Measurements from ENCODE around the gene UCP3. TPM values are rescaled to one million over a fixed set of nuclear protein-coding genes. Genes with fewer than 3 reads are reported as not detected.

UCP3 gene
- total RNA-seq, 1 experiment from 2014 or later, result 1.3 TPM

- peak within 1 kb of the TSS; percentile 66 for H3K9ac ChIP-seq (ENCODE audit: low read length)
- intact Hi-C loops (cut with micrococcal nuclease), result loop anchor here (5.0 kb wide), 1 partner anchor 190 kb away; the partner anchor contains the start of genes C2CD3 and PPME1
Observed at GRCh38 chr11:73982595-73982989, 26.3 kb downstream of the UCP3 start, which contains the start of gene UCP2. Gene UCP2, minus strand, starts transcription at chr11:73982843. Its CDS starts 4,465 bp downstream, at chr11:73978378.

GRCh38 chr11:73981051-73981805 lies 27.7 kb downstream of the UCP3 start:
- peak overlapping the region; percentile 91 for H3K4me2 ChIP-seq (ENCODE audit: low read length)
- ChIA-PET RAD21 (ENCODE audit: low non-redundant PET in 1 of 2, low total read pairs in 2 of 2, uncharacterized antibody in 2 of 2, unreplicated experiment in 2 of 2) (no interaction called here), POLR2A (interaction anchor here (0.6 kb wide), 1 partner anchor 17 kb away, joined by 3 read pairs; no protein-coding TSS in a partner anchor), CTCF (interaction anchor here (1.4 kb wide), 1 partner anchor 274 kb away, joined by 3 read pairs; no protein-coding TSS in a partner anchor)
- intact Hi-C loops (cut with micrococcal nuclease), result loop anchor here (5.0 kb wide), 1 partner anchor 191 kb away; the partner anchor contains the start of genes C2CD3 and PPME1
- H4K20me1 ChIP-seq (ENCODE audit: insufficient read depth), result no peaks in the 10 kb centered on the region
- peak overlapping the region; percentile 66 for H3K9ac ChIP-seq (ENCODE audit: low read length)
- H3K79me2 ChIP-seq (ENCODE audit: insufficient read depth, low read length), result 0 out of 2 replicates have a peak, but pooled peaks cover 3% of the 10 kb centered on the region
- H3K9me3 ChIP-seq (ENCODE audit: control insufficient read depth in 1 of 2, insufficient read depth in 1 of 2, low read depth in 1 of 2, low read length in 2 of 2), result no peaks in the 10 kb centered on the region
- H3K4me3 ChIP-seq (replicated peaks in 1 of 2; ENCODE audit: low read depth in 1 of 2, low read length in 2 of 2), result peak overlapping the region; percentile 57 to 66; a peak in 3 of 4 replicates
- no peak overlapping the region for H3K27ac ChIP-seq (ENCODE audit: low read depth, low read length)
- no peak for DNase-seq (ENCODE audit: low read depth, low spot score)
- no peaks in the 10 kb centered on the region for H3K27me3 ChIP-seq (ENCODE audit: insufficient read depth, low read length)
- no peak for ATAC-seq
- BruUV-seq (replicated peaks), result no TSS peak
- TF ChIP-seq REST (IDR thresholded peaks at IDR 0.05; ENCODE audit: low read depth), result no peak
- no peak for TF ChIP-seq YY1 (IDR thresholded peaks at IDR 0.05; ENCODE audit: extremely low read depth, insufficient replicate concordance, low read depth, low read length)
- TF ChIP-seq MAX (IDR thresholded peaks at IDR 0.05), result no peak
- TF ChIP-seq ZFX (IDR thresholded peaks at IDR 0.05), result no peak
- no peak for TF ChIP-seq ZNF274 (IDR thresholded peaks at IDR 0.05; ENCODE audit: low read depth, low read length)
- TF ChIP-seq FOSL1 (IDR thresholded peaks at IDR 0.05; ENCODE audit: low read depth), result no peak
- no peak for TF ChIP-seq POLR2A (IDR thresholded peaks at IDR 0.05; ENCODE audit: borderline replicate concordance, extremely low read depth, insufficient read depth, insufficient read length)
- no peak for TF ChIP-seq TCF7L2 (IDR thresholded peaks at IDR 0.05; ENCODE audit: borderline replicate concordance, extremely low read depth, insufficient read depth, insufficient read length)
- H3K36me3 ChIP-seq (ENCODE audit: control insufficient read depth in 1 of 2, insufficient read depth in 2 of 2, low read length in 2 of 2), result 0 out of 4 replicates have a peak, but pooled peaks cover 0 to 2% of the 10 kb centered on the region in 2 experiments
- H2AFZ ChIP-seq (ENCODE audit: low read depth, low read length, poor library complexity, severe bottlenecking), result no peak overlapping the region
- no peaks in the 10 kb centered on the region for H3K9me2 ChIP-seq (ENCODE audit: insufficient read depth)
- H3K4me1 ChIP-seq (ENCODE audit: control insufficient read depth in 1 of 2, insufficient read depth in 2 of 2, low read length in 2 of 2), result peaks cover 16 to 37% of the 10 kb centered on the region in 2 experiments

More at GRCh38 chr11:73982595-73982989, 26.3 kb downstream of the UCP3 start, which contains the start of gene UCP2:
- Histone ChIP-seq H3K9me3 (ENCODE audit: control insufficient read depth in 1 of 2, insufficient read depth in 1 of 2, low read depth in 1 of 2, low read length in 2 of 2) (no peaks in the 10 kb centered on the region), H3K36me3 (ENCODE audit: control insufficient read depth in 1 of 2, insufficient read depth in 2 of 2, low read length in 2 of 2) (no peaks in the 10 kb centered on the region), H2AFZ (ENCODE audit: low read depth, low read length, poor library complexity, severe bottlenecking) (peak within 1 kb of the TSS; percentile 56), H4K20me1 (ENCODE audit: insufficient read depth) (no peaks in the 10 kb centered on the region), H3K9me2 (ENCODE audit: insufficient read depth) (no peaks in the 10 kb centered on the region), H3K79me2 (ENCODE audit: insufficient read depth, low read length) (0 out of 2 replicates have a peak, but pooled peaks cover 3% of the 10 kb centered on the region), H3K27ac (ENCODE audit: low read depth, low read length) (peak within 1 kb of the TSS; percentile 85), H3K4me1 (ENCODE audit: control insufficient read depth in 1 of 2, insufficient read depth in 2 of 2, low read length in 2 of 2) (peaks cover 16 to 37% of the 10 kb centered on the region in 2 experiments), H3K27me3 (ENCODE audit: insufficient read depth, low read length) (no peaks in the 10 kb centered on the region), H3K4me3 (replicated peaks in 1 of 2; ENCODE audit: low read depth in 1 of 2, low read length in 2 of 2) (peak within 1 kb of the TSS; percentile 57 to 66), H3K4me2 (ENCODE audit: low read length) (peak within 1 kb of the TSS; percentile 91)
- DNase-seq (ENCODE audit: low read depth, low spot score) (no peak), ATAC-seq (peak; percentile 86)
- ChIA-PET RAD21 (ENCODE audit: low non-redundant PET in 1 of 2, low total read pairs in 2 of 2, uncharacterized antibody in 2 of 2, unreplicated experiment in 2 of 2) (interaction anchor here (0.6 to 0.7 kb wide), 2 partner anchors 188 kb away, joined by 5 to 6 read pairs; partner anchors contain the start of gene C2CD3 (in 2 of the 2)), POLR2A (interaction anchor here (0.6 to 1.1 kb wide), 2 partner anchors 10 to 17 kb away, joined by 3 to 4 read pairs; no protein-coding TSS in a partner anchor), CTCF (no interaction called here)
- BruUV-seq (replicated peaks), result no TSS peak
- TF ChIP-seq POLR2A (IDR thresholded peaks at IDR 0.05; ENCODE audit: borderline replicate concordance, extremely low read depth, insufficient read depth, insufficient read length) (no peak), EZH2phosphoT487 (IDR thresholded peaks at IDR 0.05; ENCODE audit: borderline replicate concordance) (no peak), POLR2AphosphoS5 (IDR thresholded peaks at IDR 0.05; ENCODE audit: low read depth, low read length) (peak; percentile 66; the same call in 1 of the 2 replicates), CBX3 (IDR thresholded peaks at IDR 0.05; ENCODE audit: low read depth) (0 out of 2 replicates have a peak, but pooled peaks have one; percentile 72)

Data from HCT116 (cell line).